Activated CD4-positive, alpha-beta T cell treated with anti-CD3 and anti-CD28 coated beads, Interleukin-2, amount 50 U/mL, for 1 hour (primary cell): ENCODE results near the gene LDAH.
"Not testable (repeated sequence)": the region's sequence is repeated elsewhere in the genome, so short reads cannot be mapped to it uniquely, and the experiment has no call there.

Experiments
- DNase-seq: peaks from one replicate; pipeline ENCODE4 v3.0.0-alpha.2; 2020

Gene LDAH

GRCh38 chr2:20717641-20718040, 105.3 kb downstream of the LDAH start:
- DNase-seq: no peak

- DNase-seq: not testable (repeated sequence)
These were observed 106.7 kb downstream of the LDAH start for GRCh38 chr2:20716164-20716563.

- DNase-seq: not testable (repeated sequence)
These were observed 108.5 kb downstream of the LDAH start for GRCh38 chr2:20714412-20714811.

GRCh38 chr2:20713585-20713984, 109.3 kb downstream of the LDAH start:
- DNase-seq: not testable (repeated sequence)

- not testable (repeated sequence) for DNase-seq
These were observed 111.3 kb downstream of the LDAH start for GRCh38 chr2:20711641-20712040.

- DNase-seq: no peak
These were observed 115.3 kb downstream of the LDAH start for GRCh38 chr2:20707601-20708000.

- DNase-seq: no peak
These were observed 116.1 kb downstream of the LDAH start for GRCh38 chr2:20706786-20707185.

GRCh38 chr2:20706217-20706616, 116.7 kb downstream of the LDAH start:
- DNase-seq: no peak

GRCh38 chr2:20704886-20705285, 118.0 kb downstream of the LDAH start:
- DNase-seq: no peak

- DNase-seq: no peak
These were observed 120.3 kb downstream of the LDAH start for GRCh38 chr2:20702563-20702962.

GRCh38 chr2:20698916-20699613, 123.8 kb downstream of the LDAH start:
- no peak for DNase-seq

- DNase-seq: no peak
These were observed 125.5 kb downstream of the LDAH start for GRCh38 chr2:20697322-20697934.

GRCh38 chr2:20696366-20696765, 126.5 kb downstream of the LDAH start:
- no peak for DNase-seq

- DNase-seq: no peak
These were observed 129.6 kb downstream of the LDAH start for GRCh38 chr2:20693317-20693716.

- no peak for DNase-seq
These were observed 130.8 kb downstream of the LDAH start for GRCh38 chr2:20692081-20692480.

GRCh38 chr2:20691076-20691734, 131.7 kb downstream of the LDAH start:
- no peak for DNase-seq

GRCh38 chr2:20689428-20690264, 133.3 kb downstream of the LDAH start:
- DNase-seq: no peak

- DNase-seq: no peak
These were observed 135.6 kb downstream of the LDAH start for GRCh38 chr2:20687260-20687832.

GRCh38 chr2:20684581-20685063, 138.3 kb downstream of the LDAH start:
- DNase-seq: no peak

GRCh38 chr2:20682167-20682920, 140.6 kb downstream of the LDAH start:
- DNase-seq: no peak

- no peak for DNase-seq
These were observed 142.0 kb downstream of the LDAH start for GRCh38 chr2:20680744-20681375.
